Large intestine (tissue), 3 donors: ENCODE data around the gene CCNF. TPM values are rescaled to one million over a fixed set of nuclear protein-coding genes. Genes with fewer than 3 reads are reported as not detected.
"Not testable (repeated sequence)": the region's sequence is repeated elsewhere in the genome, so short reads cannot be mapped to it uniquely, and the experiment has no call there.

ENCODE experiments used
- DNase-seq, 2 donors: peaks; one replicate each; pipeline versions ENCODE4 v3.0.0 to v3.0.0-alpha.2; 2013
- H3K27ac ChIP-seq: one replicate; pipeline ENCODE4 v1.5.1; 2013; ENCODE audit warnings: low read length
- H3K27me3 ChIP-seq: 2 replicates; pipeline ENCODE4 v1.6.1; 2013; ENCODE audit warnings: low read length; ENCODE audit not compliant: control insufficient read depth, insufficient read depth
- H3K36me3 ChIP-seq: 2 replicates; pipeline ENCODE4 v1.6.1; 2013; ENCODE audit warnings: low read length; ENCODE audit not compliant: control insufficient read depth, insufficient read depth
- H3K4me1 ChIP-seq: one replicate; pipeline ENCODE4 v1.6.1; 2013; ENCODE audit warnings: low read length; ENCODE audit not compliant: control insufficient read depth, insufficient read depth
- H3K4me3 ChIP-seq: one replicate; pipeline ENCODE4 v1.5.1; 2013; ENCODE audit warnings: low read length
- H3K9me3 ChIP-seq: one replicate; pipeline ENCODE4 v1.6.1; 2013; ENCODE audit warnings: mild to moderate bottlenecking, low read depth, low read length, moderate library complexity; ENCODE audit not compliant: control insufficient read depth
- WGBS: methylation state at CpG from one replicate; pipeline ENCODE4 v1.1.5; 2013; ENCODE audit warnings: low lambda C conversion rate; ENCODE audit not compliant: insufficient coverage; 5-methylcytosine and 5-hydroxymethylcytosine counted together
- polyA plus RNA-seq: library from polyadenylated mRNA; unstranded; fragments of 120-200 nt; gene quantifications from one replicate; pipeline ENCODE4 v1.2.1, GENCODE V29; 2013

CCNF gene
- polyA plus RNA-seq, 1 donor: 6.4 TPM

DNA sequence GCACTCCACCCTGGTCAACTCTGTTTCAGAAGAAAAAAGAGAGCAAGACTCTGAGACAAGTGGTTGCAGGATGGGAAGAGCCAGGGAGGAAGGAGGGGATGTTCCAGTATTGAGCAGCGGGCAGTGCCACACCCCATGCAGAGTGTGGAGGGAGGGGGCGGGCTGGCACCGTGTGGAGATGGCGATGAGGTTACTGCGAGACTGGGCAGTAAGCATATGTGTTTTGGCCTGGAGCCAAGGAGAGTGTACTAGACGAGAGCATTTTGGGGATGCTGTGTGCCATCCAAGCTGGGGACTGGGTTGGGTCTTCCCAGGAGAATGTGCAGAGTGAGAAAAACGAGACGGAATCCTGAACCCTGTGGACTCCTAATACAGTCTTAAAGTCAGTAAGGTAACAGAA, 49.0 kb downstream of the CCNF start:
- Histone ChIP-seq H3K9me3 (no peaks in the 10 kb centered on the region), H3K36me3 (no peaks in the 10 kb centered on the region), H3K27ac (no peak overlapping the region), H3K4me1 (peaks cover 19% of the 10 kb centered on the region), H3K27me3 (peaks cover 2% of the 10 kb centered on the region), H3K4me3 (no peak overlapping the region)
- no CpG with 5 or more reads among the region's 8 CpGs for whole genome bisulfite sequencing
- DNase-seq: no peak

DNA sequence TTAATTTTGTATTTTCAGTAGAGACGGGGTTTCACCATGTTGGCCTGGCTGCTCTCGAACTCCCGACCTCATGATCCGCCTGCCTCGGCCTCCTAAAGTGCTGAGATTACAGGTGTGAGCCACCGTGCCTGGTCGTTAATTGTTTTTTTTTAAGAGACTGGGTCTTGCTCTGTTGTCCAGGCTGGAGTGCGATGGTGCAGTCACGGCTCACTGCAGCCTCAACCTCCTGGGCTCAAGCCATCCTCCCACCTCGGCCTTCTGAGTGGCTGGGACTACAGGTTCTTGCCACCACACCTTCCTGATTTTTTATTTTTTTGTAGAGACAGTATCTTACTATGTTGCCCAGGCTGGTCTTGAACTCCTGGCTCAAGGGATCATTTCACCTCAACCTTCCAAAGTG, 50.7 kb downstream of the CCNF start:
- no CpG with 5 or more reads among the region's 10 CpGs for WGBS
- not testable (repeated sequence) for H3K9me3 ChIP-seq, H3K36me3 ChIP-seq, H3K27ac ChIP-seq, H3K4me3 ChIP-seq, DNase-seq, H3K27me3 ChIP-seq
- H3K4me1 ChIP-seq: peaks cover 24% of the 10 kb centered on the region

DNA sequence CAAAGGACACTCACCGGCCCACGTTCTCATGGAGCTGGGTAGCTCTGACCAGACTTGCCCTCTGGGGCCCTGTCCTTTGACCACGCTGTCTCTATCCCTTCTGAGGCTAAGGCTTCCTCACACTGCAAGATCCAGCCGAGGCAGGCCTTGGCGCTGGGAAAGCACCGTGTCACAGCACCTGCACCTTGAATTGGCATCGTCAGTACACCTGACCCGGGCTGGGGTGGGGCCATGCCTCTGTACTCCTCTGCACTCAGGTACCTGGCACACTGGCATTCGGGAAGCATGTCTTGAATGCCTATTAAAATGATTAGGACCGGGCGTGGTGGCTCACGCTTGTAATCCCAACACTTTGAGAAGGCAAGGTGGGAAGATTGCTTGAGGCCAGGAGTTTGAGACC, 51.7 kb downstream of the CCNF start:
- Histone ChIP-seq H3K4me3 (no peak overlapping the region), H3K27me3 (no peaks in the 10 kb centered on the region), H3K4me1 (peaks cover 25% of the 10 kb centered on the region), H3K27ac (no peak overlapping the region), H3K9me3 (no peaks in the 10 kb centered on the region), H3K36me3 (no peaks in the 10 kb centered on the region)
- WGBS: 90% methylated on average over 2 of the region's 12 CpGs
- no peak for DNase-seq

DNA sequence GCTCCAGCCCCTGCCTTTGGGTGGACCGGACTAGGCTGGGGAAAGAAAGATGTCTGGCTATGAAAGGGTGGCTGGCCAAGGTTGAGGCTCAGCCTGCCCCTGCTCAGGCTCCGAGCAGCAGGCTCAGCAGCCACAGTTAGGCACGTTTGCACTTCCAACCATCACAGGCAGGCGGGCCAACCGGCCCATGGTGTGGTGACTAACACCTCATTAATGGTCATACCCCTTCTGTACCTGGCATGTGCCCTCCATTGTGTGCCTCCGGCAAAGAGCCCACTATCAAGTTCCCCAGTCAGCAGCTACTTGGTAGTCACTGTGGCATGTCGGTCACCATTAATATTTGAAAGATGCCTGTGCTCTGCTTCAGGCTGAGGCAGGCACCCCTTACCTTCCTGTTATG, 52.4 kb downstream of the CCNF start:
- Histone ChIP-seq H3K9me3 (no peaks in the 10 kb centered on the region), H3K27me3 (no peaks in the 10 kb centered on the region), H3K4me1 (peaks cover 24% of the 10 kb centered on the region), H3K4me3 (no peak overlapping the region), H3K27ac (no peak overlapping the region), H3K36me3 (peaks cover 4% of the 10 kb centered on the region)
- no CpG with 5 or more reads among the region's 7 CpGs for WGBS
- no peak for DNase-seq

DNA sequence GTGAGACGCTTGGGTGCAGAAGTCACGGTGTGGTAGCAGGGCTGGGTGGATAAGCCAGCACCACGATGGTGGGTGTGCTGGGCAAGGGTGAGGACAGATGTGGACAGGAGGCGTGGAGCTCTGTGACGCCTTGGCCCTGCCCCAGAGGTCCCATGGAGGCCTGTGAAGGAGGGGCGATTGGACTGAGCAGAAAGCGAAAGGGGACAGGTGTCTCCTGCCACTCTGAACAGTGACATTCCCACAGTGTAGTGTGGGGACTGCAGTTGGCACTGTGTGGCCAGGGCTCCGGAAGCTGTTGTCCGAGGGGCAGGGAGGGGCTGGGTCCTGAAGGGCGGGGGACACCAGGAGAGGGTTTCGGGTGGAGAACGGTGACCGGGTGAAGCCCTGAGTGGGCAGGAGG, 53.0 kb downstream of the CCNF start:
- no peak overlapping the region for H3K27ac ChIP-seq
- peaks cover 28% of the 10 kb centered on the region for H3K4me1 ChIP-seq
- WGBS: no CpG with 5 or more reads among the region's 13 CpGs
- H3K9me3 ChIP-seq: no peaks in the 10 kb centered on the region
- DNase-seq: no peak
- H3K36me3 ChIP-seq: peaks cover 4% of the 10 kb centered on the region
- H3K4me3 ChIP-seq: no peak overlapping the region
- no peaks in the 10 kb centered on the region for H3K27me3 ChIP-seq

DNA sequence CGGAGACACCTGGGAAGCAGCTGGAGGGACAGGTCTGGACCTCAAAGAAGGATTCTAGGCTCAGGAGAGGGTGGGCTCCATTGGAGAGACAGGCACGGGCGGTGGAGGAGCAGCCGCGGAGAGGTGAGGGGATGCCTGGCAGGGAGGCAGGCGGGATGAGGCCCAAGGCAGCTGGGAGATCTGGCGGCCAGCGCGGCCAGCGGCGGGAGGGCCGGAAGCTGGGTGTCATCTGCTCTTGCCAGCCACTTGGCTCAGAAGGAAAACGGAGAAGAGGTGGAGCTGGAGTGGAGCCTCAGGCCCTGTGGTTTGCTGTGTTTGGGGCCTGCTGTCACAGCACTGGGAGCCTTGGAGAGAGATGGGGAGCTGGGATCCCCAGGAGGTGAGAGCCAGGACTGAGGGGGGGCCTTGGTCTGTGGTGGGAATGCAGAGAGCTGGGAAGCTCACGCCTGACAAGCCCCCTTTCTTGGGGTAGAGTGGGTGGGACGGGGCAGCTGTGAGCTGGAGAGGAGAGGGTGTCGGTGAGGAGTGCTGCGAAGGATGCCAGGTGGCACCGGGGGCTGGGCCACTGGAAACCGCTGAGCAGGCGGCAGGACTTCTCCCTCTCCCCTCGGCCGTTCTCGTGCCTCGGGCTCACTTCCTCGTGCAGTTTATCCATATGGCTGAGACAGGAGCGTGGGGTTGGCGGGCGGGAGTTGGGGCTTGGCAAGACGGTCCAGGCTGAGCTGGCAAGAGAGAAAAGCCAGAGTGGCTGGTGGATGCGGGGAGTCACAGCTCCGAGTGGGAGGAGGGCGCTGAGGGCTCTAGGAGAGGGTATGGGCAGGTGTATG, 53.7 kb downstream of the CCNF start:
- Histone ChIP-seq H3K4me1 (peaks cover 25% of the 10 kb centered on the region), H3K36me3 (peaks cover 4% of the 10 kb centered on the region), H3K9me3 (no peaks in the 10 kb centered on the region), H3K27ac (no peak overlapping the region), H3K4me3 (no peak overlapping the region), H3K27me3 (no peaks in the 10 kb centered on the region)
- DNase-seq: no peak
- no CpG with 5 or more reads among the region's 32 CpGs for WGBS

DNA sequence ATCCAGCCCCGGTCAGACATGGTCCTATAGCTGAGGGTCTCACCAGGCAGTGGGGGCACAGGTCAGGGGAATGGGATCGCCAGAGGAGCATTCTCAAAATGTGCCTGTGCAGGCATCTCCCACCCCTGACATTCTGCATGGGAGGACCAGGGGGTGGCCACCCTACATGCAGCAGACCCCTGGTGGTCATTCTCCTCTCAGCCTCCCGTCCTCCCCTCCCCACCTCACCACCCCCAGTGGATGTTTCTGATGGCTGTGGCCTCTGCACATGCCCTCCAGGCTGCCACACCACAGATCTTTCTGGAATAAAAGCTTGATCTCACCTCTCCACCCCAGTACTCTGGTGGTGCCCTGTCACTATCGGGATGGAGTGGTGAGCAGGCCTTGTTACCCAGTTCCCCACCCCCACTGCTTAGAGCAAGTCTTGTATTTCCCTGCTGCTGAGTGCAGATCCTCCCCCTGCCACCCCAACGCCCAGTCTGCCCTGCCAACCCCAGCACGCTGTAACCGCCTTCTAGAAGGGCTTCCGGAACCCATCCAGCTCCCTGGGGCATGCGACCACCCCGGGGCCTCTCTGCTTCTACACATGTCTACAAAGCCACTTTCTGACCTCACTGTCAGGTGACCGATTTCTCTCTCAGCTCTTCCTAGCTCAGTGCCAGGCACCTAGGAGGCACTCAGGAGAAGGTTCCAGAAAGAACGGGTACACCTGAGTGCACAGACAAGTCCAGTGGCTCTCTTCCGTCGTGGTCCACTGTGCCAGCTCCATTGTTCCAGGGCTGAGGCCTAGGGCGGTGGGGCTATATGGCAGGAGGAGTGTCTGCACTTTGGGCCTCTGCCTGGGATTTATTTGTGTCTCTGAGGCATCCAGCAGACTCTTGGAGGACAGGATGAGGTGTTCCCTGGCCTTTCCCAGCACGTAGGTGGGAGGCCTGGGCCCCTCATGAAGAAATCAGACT, 55.0 kb downstream of the CCNF start:
- no peak for DNase-seq
- peak overlapping the region; percentile 23 for H3K27ac ChIP-seq
- no peaks in the 10 kb centered on the region for H3K27me3 ChIP-seq
- H3K36me3 ChIP-seq: peaks cover 4% of the 10 kb centered on the region
- no peaks in the 10 kb centered on the region for H3K9me3 ChIP-seq
- WGBS: no CpG with 5 or more reads among the region's 16 CpGs
- H3K4me3 ChIP-seq: no peak overlapping the region
- peaks cover 25% of the 10 kb centered on the region for H3K4me1 ChIP-seq

DNA sequence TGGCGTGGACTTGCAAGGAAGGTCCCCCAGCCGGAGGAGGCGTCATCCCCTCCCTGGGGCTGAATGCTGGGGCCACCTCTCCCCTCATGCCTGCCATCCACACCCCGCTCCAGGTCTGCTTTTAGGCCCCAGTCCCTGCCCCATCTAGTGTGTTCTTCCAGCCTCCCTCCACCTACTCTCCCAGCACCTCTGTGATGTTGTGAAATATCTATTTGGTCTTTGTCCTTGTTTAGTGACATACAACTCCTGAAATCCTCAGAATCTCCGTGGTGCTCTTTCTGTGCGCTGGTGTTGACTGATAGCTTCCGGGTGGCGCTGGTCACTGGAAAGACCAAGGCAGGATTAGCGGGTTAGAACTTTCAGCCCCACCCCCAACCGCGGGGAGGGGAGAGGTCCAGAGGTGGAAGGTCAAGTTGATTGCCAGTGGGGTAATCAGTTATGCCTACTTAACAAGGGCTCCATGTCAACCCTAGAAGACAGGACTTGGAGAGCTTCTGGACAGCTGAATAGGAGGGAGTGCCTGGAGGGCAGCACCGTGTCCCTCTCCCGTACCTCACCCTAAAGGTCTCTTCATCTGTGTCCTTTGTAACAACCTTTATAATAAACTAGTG, 55.8 kb downstream of the CCNF start:
- Histone ChIP-seq H3K9me3 (no peaks in the 10 kb centered on the region), H3K36me3 (peaks cover 4% of the 10 kb centered on the region), H3K4me1 (peaks cover 25% of the 10 kb centered on the region), H3K4me3 (no peak overlapping the region), H3K27me3 (no peaks in the 10 kb centered on the region), H3K27ac (peak overlapping the region; percentile 23)
- DNase-seq: peak in 1 of 2 donors; percentile 66
- no CpG with 5 or more reads among the region's 13 CpGs for WGBS

DNA sequence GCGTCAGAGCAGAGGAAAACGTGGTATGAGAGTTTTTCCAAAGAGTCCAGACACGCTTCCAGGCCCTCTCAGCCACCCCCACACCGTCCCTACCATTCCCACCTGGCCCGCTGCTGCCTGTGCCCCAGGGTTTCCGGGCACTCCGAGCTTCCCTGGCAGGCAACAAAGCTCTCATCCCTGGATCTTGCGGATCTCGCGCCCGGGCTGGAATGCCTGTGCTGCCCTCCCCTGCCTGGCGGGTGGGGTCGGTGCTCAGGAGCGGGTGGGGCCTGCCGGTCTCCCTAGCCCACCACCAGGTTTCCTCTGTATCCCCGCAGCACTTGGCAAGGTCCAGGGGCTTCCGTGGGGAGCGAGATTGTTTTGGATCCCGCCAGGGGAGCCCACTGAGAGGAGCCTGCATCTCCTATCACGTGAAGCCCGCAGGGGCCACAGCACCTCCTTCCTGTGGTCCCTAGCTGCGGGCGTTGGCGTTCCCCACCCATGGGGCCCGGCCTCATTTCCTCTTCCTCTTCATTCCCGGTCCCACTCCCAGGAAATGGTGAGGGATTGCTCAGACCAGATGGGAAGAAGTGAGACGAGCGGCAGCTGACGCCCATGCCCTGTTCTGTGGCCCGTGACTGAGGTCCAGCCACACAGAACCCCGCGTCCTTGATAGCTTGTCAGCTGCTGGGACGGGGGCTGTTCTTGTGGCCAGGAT, 56.7 kb downstream of the CCNF start:
- H3K27me3 ChIP-seq: no peaks in the 10 kb centered on the region
- peaks cover 11% of the 10 kb centered on the region for H3K36me3 ChIP-seq
- no peak overlapping the region for H3K27ac ChIP-seq
- no CpG with 5 or more reads among the region's 33 CpGs for WGBS
- no peak for DNase-seq
- H3K4me1 ChIP-seq: peaks cover 25% of the 10 kb centered on the region
- no peaks in the 10 kb centered on the region for H3K9me3 ChIP-seq
- no peak overlapping the region for H3K4me3 ChIP-seq
